Psoas muscle (tissue), 8 donors: Measurements from ENCODE around the gene CLEC18B. TPM values are rescaled to one million over a fixed set of nuclear protein-coding genes. Genes with fewer than 3 reads are reported as not detected.

ENCODE experiments used
- ATAC-seq, 4 donors: fragments of 200-7000 bp; cut with Tn5 transposase; one replicate each; pipeline ENCODE4 v1.9.1; 2020; ENCODE audit warnings: moderate library complexity in 3 of 4, mild to moderate bottlenecking in 2 of 4
- DNase-seq, 2 donors: peaks; one replicate each; pipeline ENCODE4 v3.0.0-alpha.2; 2020
- H3K27ac ChIP-seq: fragments of 200-600 bp; one replicate; pipeline ENCODE4 v1.8.0; 2022
- H3K27me3 ChIP-seq, 3 donors: fragments of 200-600 bp in 1 of 3; one replicate each; pipeline versions ENCODE4 v1.6.1 to v1.8.0; 2013 to 2022; ENCODE audit warnings: low read length in 2 of 3, mild to moderate bottlenecking in 2 of 3, moderate library complexity in 1 of 3; ENCODE audit not compliant: insufficient read depth in 3 of 3
- H3K36me3 ChIP-seq, 2 donors: fragments of 200-600 bp in 1 of 2; one replicate each; pipeline versions ENCODE4 v1.6.1 to v1.8.0; 2013 to 2022; ENCODE audit warnings: low read depth in 1 of 2, mild to moderate bottlenecking in 1 of 2, moderate library complexity in 1 of 2; ENCODE audit not compliant: insufficient read depth in 1 of 2
- H3K4me1 ChIP-seq: fragments of 200-600 bp; one replicate; pipeline ENCODE4 v1.8.0; 2022
- H3K4me3 ChIP-seq: fragments of 200-600 bp; one replicate; pipeline ENCODE4 v1.8.0; 2022; ENCODE audit warnings: mild to moderate bottlenecking
- H3K9me3 ChIP-seq: fragments of 200-600 bp; one replicate; pipeline ENCODE4 v1.8.0; 2022
- CTCF ChIP-seq: fragments of 200-600 bp; IDR thresholded peaks from one replicate; pipeline ENCODE4 v1.8.0; 2022; ENCODE audit warnings: antibody characterized with exemption
- WGBS, 3 donors: extraction: QIAGEN DNeasy Blood & Tissue Kit; methylation state at CpG; one replicate each; pipeline versions ENCODE4 v1.1.6 to v1.1.7; 2013; 5-methylcytosine and 5-hydroxymethylcytosine counted together
- intact Hi-C, 2 donors: fragments of 100-400 bp; cut with DNase I; formaldehyde crosslinking; loops; one replicate each; pipeline versions ENCODE4 v1.11.0 to v1.14.2; 2022
- polyA plus RNA-seq, 3 donors: library from polyadenylated mRNA; stranded (reverse); fragments of 200-250 nt; gene quantifications; one replicate each; pipeline ENCODE4 v1.2.3, GENCODE V29; 2013
- total RNA-seq, 4 donors: library from RNA; stranded (reverse); fragmentation: NEBNext Ultra II Directional in 2 of 4; extraction: Animal tissue kit (Norgen Biotek cat#: 25700) in 2 of 4; gene quantifications; one replicate each; pipeline versions ENCODE4 v1.2.1 to v1.2.4, GENCODE V29; 2021 to 2023
- donor health status: healthy with polysubstance abuse.
- donor health status: DM: no; HTN: no; CAD: no; lungs with moderate emphysema.
- donor health status: Bipolar disorder and iron deficiency.
- donor health status: healthy.
- donor health status: DM: yes; HTN: yes; CAD: no.
- donor health status: DM: no; HTN: no; CAD: no.
- donor health status: DM: no; HTN: no; CAD: no.
- donor health status: DM: yes; HTN: yes; CAD: no.

The CLEC18B gene
- total and polyA plus RNA-seq, 7 donors, result 0.16 to 1.1 (median 0.40) TPM; not detected in 2

- Histone ChIP-seq H3K4me1 (no peaks in the 10 kb centered on the region), H3K27me3 (no peaks in the 10 kb centered on the region), H3K27ac (no peak overlapping the region), H3K9me3 (no peaks in the 10 kb centered on the region), H3K36me3 (peaks cover 13 to 100% of the 10 kb centered on the region in 2 donors), H3K4me3 (no peak overlapping the region)
- intact Hi-C loops, result no loop called here
- no peak for TF ChIP-seq CTCF
- DNase-seq (no peak), ATAC-seq (no peak)
- 88 to 94% (median 92%) methylated on average over 9 of the region's 9 CpGs for WGBS, 3 donors
Measured at GRCh38 chr16:74461826-74462225, 40.5 kb upstream of the CLEC18B start.

GRCh38 chr16:74460542-74460941 is 39.3 kb upstream of the CLEC18B start:
- 92 to 96% (median 93%) methylated on average over 7 of the region's 7 CpGs for WGBS, 3 donors
- ATAC-seq, result no peak
- H3K4me3 ChIP-seq, result no peak overlapping the region
- no peaks in the 10 kb centered on the region for H3K9me3 ChIP-seq
- no peaks in the 10 kb centered on the region for H3K27me3 ChIP-seq
- TF ChIP-seq CTCF, result no peak
- peaks cover 16 to 100% of the 10 kb centered on the region in 2 donors for H3K36me3 ChIP-seq
- no peak for DNase-seq
- H3K4me1 ChIP-seq, result no peaks in the 10 kb centered on the region
- intact Hi-C loops, result no loop called here
- H3K27ac ChIP-seq, result no peak overlapping the region

GRCh38 chr16:74456290-74456625 is 35.0 kb upstream of the CLEC18B start:
- ATAC-seq, result no peak
- 96% methylated on average over 16 of the region's 16 CpGs for WGBS, 3 donors
- intact Hi-C loops, result no loop called here
- H3K4me3 ChIP-seq, result no peak overlapping the region
- H3K27ac ChIP-seq, result no peak overlapping the region
- no peaks in the 10 kb centered on the region for H3K27me3 ChIP-seq
- peaks cover 17 to 100% of the 10 kb centered on the region in 2 donors for H3K36me3 ChIP-seq
- H3K9me3 ChIP-seq, result no peaks in the 10 kb centered on the region
- TF ChIP-seq CTCF, result no peak
- H3K4me1 ChIP-seq, result no peaks in the 10 kb centered on the region
- no peak for DNase-seq

GRCh38 chr16:74455619-74456289 is 34.5 kb upstream of the CLEC18B start:
- intact Hi-C loops, result no loop called here
- TF ChIP-seq CTCF, result no peak
- DNase-seq (no peak), ATAC-seq (no peak)
- Histone ChIP-seq H3K9me3 (no peaks in the 10 kb centered on the region), H3K27me3 (no peaks in the 10 kb centered on the region), H3K4me1 (no peaks in the 10 kb centered on the region), H3K36me3 (peaks cover 17 to 100% of the 10 kb centered on the region in 2 donors), H3K4me3 (no peak overlapping the region), H3K27ac (no peak overlapping the region)
- 88 to 92% (median 89%) methylated on average over 10 of the region's 10 CpGs for WGBS, 3 donors

- Histone ChIP-seq H3K36me3 (peaks cover 17 to 100% of the 10 kb centered on the region in 2 donors), H3K4me3 (no peak overlapping the region), H3K27me3 (no peaks in the 10 kb centered on the region), H3K4me1 (no peaks in the 10 kb centered on the region), H3K9me3 (no peaks in the 10 kb centered on the region), H3K27ac (no peak overlapping the region)
- 80 to 94% (median 88%) methylated on average over 7 of the region's 7 CpGs for WGBS, 3 donors
- no peak for DNase-seq
- no peak for TF ChIP-seq CTCF
- no peak for ATAC-seq
- intact Hi-C loops, result no loop called here
Measured at GRCh38 chr16:74455213-74455612, 33.9 kb upstream of the CLEC18B start.
